HG03103 (cell line): Measurements from ENCODE around the gene BRINP1.
"Not testable (repeated sequence)": the region's sequence is repeated elsewhere in the genome, so short reads cannot be mapped to it uniquely, and the experiment has no call there.

Source experiments
- ATAC-seq: cut with Tn5 transposase; IDR thresholded peaks from one replicate; pipeline ENCODE4 v1.9.1; 2021; ENCODE audit warnings: low read depth; ENCODE audit not compliant: unreplicated experiment

Gene BRINP1

GRCh38 chr9:119215651-119216050 is 153.6 kb downstream of the BRINP1 start:
- ATAC-seq, result no peak

- no peak for ATAC-seq
Observed at GRCh38 chr9:119213471-119213870, 155.8 kb downstream of the BRINP1 start.

DNA sequence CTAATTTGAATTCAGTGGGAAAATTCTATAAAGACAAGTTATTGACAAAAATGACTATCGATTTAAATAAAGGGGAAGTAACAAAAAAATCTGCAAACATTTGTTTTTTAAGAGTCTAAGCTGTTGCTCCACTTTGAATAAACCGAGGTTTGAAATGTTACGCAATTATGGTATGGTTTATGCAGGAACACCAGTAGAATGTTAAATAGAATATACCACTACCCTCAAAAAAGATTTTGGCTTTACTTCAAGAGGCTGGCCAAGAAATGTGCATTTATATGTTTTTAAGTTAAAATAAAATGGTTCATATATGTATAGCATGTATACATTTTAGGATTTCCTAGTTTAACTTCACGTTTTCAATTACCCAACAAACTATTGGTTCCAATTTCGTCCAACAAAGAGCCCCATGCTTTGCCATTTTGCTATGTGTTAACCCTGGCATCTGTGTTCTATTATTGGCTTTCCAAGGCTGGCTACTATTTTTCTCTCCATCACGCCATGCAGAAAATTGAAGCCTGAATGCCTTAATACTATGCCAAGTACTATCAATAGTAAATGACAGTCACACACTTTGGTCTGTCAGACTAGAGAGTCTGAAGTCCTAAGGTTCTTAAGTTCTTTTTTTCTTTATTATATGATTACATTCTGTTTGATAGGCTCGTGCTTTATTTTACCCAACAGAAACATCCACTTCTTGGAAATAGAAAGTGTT is 171.2 kb downstream of the BRINP1 start:
- ATAC-seq, result no peak

- no peak for ATAC-seq
Observed at GRCh38 chr9:119195521-119195920, 173.7 kb downstream of the BRINP1 start.

- ATAC-seq, result no peak
Observed at GRCh38 chr9:119185298-119185697, 183.9 kb downstream of the BRINP1 start.

DNA sequence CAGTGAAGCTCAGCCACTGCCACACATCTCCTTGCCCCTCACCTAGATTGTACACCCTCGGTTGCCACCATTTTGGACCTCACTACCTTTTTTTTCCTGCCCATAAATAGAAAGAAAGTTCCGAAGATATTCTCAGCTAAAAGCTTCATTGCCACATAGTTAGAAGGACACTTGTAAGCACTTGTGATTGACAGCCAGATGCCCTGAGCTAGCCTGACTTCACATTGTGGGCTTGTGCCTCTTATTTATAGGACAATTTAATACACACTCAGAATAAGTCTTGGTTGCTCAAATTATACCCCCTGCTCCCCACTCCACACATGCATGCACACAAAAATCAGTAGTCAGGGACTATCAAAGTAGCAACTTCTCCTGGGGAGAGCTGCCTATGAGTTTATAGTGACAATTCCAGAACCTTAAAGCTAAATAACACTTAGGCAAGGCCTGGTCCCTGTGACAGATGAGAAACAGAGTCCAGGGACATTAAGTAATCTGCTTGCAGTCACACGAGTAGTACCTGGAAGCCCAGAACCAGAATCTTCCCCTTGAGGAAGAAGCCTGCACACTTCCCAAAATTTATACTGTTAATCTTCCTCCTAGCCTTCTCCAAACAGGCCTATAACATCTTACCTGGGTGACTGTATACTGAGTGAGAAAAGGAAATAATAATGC is 184.8 kb downstream of the BRINP1 start:
- ATAC-seq, result no peak

GRCh38 chr9:119181561-119181960 is 187.7 kb downstream of the BRINP1 start:
- no peak for ATAC-seq

DNA sequence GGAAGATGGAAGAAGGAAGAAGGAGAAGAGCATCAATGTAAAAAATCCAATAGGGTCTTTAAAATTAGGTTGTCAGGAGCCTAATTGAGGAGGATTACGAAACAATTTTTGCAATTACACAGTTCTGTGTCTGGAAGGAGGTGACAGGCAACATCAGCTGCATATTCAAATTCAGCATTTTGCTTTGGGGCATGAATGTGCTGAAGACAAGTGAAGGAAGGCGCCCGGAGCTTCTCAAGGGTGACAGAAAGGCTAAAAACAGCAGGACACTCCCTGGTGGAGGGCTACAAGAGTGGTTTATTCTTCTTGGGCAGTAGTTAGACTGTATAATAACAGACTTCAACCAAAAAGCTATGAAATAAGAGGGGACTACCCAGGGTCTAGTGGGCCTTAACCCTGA is 188.3 kb downstream of the BRINP1 start:
- ATAC-seq, result no peak

GRCh38 chr9:119179701-119180100 is 189.5 kb downstream of the BRINP1 start:
- ATAC-seq, result no peak

DNA sequence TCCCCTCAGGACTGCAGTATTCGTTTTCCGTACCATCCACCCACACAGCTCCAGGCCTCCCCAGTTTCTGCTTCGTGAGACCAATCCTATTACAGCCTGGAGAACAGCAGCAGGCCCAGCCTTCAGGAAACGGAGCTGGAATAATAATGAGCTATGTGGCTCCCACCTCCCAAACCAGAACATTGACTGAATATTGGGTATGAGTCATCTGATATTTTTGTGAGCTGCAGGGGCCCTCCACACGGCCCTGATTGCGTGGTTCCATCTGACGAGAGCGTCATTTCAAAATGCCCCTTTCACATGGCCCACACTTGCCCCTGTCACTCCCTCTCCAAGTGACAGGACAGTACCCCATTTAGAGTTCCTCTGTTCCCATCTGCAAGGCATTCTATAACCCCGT is 192.0 kb downstream of the BRINP1 start:
- ATAC-seq, result no peak

DNA sequence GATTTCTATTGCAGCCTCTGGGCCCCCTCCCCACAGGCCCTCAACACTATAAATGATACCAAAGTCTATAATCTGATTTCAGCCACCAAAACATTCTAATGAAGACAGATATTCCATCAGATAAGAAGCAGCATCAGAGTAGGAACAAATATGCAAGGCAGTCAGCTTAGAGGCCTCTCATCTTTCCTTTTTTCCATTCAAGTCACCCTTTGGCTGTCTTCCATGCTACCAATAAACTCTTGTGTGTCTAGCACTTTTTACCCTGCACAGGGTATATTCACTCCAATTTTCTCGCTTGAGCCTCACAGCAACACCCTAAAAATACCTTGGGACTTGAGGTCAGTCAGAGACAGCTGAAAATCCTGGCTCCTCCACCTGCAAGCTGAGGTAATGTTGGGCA is 193.7 kb downstream of the BRINP1 start:
- no peak for ATAC-seq

- not testable (repeated sequence) for ATAC-seq
Observed at GRCh38 chr9:119169222-119169621, 200.0 kb downstream of the BRINP1 start.

DNA sequence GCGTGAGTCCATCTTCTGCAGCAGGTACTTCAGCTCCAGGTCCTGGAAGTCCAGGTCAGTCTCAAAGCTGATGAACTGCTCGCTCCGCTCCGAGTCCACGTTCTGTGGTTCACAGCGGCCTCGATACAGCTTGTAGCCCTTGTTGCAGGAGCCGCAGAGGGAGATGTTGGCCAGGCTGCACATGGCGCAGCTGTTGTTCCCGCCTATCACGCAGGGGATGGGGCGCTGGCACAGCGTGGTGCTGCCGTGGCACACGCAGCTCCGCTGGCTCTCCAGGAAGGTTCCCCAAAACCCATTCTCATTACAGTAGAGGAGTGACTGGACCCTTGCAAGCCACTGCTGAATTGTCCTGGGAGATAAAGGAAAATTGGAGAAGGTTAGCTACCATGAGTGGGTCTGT is 201.4 kb downstream of the BRINP1 start:
- no peak for ATAC-seq

DNA sequence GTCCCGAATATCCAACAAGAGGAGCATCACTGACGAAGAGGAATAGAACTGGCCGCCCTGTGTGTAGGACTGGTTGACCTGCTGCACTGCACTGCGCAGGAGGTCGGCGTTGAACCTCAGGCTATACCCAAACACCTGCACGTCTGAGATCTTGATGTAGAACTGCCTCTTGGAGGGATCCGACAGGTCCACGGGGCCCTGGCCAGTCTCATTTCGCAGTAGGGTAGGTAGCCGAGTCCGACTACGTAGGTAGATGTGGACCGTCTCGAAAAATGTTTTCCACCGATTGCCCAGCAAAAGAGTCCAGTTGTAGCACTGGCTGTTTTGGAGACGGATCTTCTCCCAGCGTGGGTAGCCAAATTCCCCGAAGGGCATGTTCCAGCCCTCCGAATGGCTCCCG is 202.0 kb downstream of the BRINP1 start:
- no peak for ATAC-seq

- ATAC-seq, result no peak
Observed at GRCh38 chr9:119166096-119166495, 203.1 kb downstream of the BRINP1 start.

GRCh38 chr9:119165131-119165530 is 204.1 kb downstream of the BRINP1 start:
- no peak for ATAC-seq

DNA sequence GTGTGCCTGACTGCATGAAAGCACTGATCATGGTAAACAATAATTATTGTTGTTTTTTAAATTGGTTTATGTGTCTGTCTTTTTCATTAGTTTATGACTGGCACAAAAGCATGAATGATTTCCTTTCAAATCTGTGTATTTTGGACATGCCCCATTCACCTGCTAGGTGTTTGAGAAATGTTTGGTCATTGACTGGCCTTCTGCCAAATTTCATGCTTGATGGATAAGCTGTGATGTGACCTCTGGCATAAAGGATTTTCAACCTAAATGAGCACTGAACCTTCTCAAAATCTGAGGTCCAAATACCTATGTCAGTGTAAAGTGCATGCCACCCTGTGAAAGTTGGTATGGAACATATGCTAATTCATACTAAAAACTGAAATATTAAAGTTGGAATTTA is 204.5 kb downstream of the BRINP1 start:
- ATAC-seq, result no peak

- no peak for ATAC-seq
Observed at GRCh38 chr9:119160551-119160950, 208.7 kb downstream of the BRINP1 start.

GRCh38 chr9:119159386-119159785 is 209.8 kb downstream of the BRINP1 start:
- no peak for ATAC-seq

- no peak for ATAC-seq
Observed at GRCh38 chr9:119157196-119157595, 212.0 kb downstream of the BRINP1 start.

DNA sequence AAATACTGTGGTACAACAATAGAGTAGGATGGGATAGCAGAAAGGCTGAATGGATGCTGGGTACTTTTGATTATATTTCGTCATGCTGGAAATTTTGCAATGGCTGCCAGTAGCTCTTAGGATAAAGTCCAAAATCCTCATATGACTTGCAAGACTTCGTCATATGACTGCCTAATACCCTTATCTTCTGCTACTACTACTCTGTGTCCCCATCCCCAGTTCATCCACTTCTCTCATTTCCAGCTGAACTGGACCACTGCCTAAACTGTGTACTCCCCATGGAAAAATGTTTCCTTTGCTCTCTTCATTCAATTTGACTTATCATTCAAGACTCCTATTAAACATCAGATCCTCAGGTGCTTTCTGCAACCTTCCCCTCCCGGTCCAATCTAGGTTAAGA is 212.9 kb downstream of the BRINP1 start:
- ATAC-seq, result no peak

DNA sequence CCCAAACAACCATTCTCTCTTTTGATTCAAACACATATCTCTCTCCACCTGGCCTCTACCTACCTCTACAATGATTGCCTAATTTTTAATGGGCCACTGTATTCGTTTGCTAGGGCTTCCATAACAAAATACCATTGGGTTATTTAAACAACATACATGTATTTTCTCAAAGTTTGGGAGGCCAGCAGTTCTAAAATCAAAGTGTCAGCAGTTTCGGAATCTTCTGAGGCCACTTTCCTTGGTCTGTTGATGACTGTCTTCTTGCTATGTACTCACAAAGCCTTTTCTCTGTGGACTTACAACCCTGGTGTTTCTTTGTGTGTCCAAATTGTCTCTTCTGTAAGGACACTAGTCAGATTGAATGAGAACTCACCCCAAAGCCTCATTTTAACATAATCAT is 214.7 kb downstream of the BRINP1 start:
- ATAC-seq, result no peak
